IPS DF 6.9 (cell line): Measurements from ENCODE around the gene CCR5.

Experiments
- DNase-seq: peaks from one replicate; pipeline ENCODE4 v3.0.0-alpha.2; 2013; ENCODE audit warnings: low read depth, low spot score
- H3K27ac ChIP-seq: one replicate; pipeline ENCODE4 v1.5.1; 2013; ENCODE audit warnings: low read length, control low read depth
- H3K27me3 ChIP-seq: 2 replicates; pipeline ENCODE4 v1.6.1; 2013; ENCODE audit warnings: mild to moderate bottlenecking, low read length; ENCODE audit not compliant: control insufficient read depth, insufficient read depth
- H3K36me3 ChIP-seq: 2 replicates; pipeline ENCODE4 v1.6.1; 2013; ENCODE audit warnings: low read length; ENCODE audit not compliant: control insufficient read depth, insufficient read depth
- H3K4me1 ChIP-seq: 2 replicates; pipeline ENCODE4 v1.6.1; 2013; ENCODE audit warnings: low read length; ENCODE audit not compliant: control insufficient read depth, insufficient read depth
- H3K4me3 ChIP-seq: 2 replicates; pipeline ENCODE4 v1.5.1; 2013; ENCODE audit warnings: mild to moderate bottlenecking, low read length
- H3K9me3 ChIP-seq: 2 replicates; pipeline ENCODE4 v1.6.1; 2013; ENCODE audit warnings: low read length, inconsistent platforms; ENCODE audit not compliant: control insufficient read depth, insufficient read depth
- WGBS: extraction: QIAGEN DNeasy Blood & Tissue Kit; methylation state at CpG from one replicate; pipeline ENCODE4 v1.1.7; 2013; ENCODE audit warnings: mixed read lengths, missing lambda C conversion rate; ENCODE audit not compliant: insufficient read length, insufficient coverage; 5-methylcytosine and 5-hydroxymethylcytosine counted together

CCR5 gene

DNA sequence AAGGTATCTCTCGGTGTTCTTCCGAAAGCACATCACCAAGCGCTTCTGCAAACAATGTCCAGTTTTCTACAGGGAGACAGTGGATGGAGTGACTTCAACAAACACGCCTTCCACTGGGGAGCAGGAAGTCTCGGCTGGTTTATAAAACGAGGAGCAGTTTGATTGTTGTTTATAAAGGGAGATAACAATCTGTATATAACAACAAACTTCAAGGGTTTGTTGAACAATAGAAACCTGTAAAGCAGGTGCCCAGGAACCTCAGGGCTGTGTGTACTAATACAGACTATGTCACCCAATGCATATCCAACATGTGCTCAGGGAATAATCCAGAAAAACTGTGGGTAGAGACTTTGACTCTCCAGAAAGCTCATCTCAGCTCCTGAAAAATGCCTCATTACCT lies 12.3 kb upstream of the CCR5 start:
- no peak overlapping the region for H3K27ac ChIP-seq
- no peaks in the 10 kb centered on the region for H3K36me3 ChIP-seq
- H3K4me3 ChIP-seq, result no peak overlapping the region
- no CpG with 5 or more reads among the region's 6 CpGs for WGBS
- no peaks in the 10 kb centered on the region for H3K4me1 ChIP-seq
- no peak for DNase-seq
- no peaks in the 10 kb centered on the region for H3K27me3 ChIP-seq
- H3K9me3 ChIP-seq, result no peaks in the 10 kb centered on the region

DNA sequence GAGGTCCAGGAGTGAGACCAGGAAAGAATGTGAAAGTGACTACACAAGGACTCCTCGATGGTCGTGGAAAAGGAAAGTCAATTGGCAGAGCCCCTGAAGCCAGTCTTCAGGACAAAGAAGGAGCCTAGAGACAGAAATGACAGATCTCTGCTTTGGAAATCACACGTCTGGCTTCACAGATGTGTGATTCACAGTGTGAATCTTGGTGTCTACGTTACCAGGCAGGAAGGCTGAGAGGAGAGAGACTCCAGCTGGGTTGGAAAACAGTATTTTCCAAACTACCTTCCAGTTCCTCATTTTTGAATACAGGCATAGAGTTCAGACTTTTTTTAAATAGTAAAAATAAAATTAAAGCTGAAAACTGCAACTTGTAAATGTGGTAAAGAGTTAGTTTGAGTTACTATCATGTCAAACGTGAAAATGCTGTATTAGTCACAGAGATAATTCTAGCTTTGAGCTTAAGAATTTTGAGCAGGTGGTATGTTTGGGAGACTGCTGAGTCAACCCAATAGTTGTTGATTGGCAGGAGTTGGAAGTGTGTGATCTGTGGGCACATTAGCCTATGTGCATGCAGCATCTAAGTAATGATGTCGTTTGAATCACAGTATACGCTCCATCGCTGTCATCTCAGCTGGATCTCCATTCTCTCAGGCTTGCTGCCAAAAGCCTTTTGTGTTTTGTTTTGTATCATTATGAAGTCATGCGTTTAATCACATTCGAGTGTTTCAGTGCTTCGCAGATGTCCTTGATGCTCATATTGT lies 10.8 kb upstream of the CCR5 start:
- DNase-seq, result no peak
- no CpG with 5 or more reads among the region's 11 CpGs for WGBS
- no peak overlapping the region for H3K27ac ChIP-seq
- H3K36me3 ChIP-seq, result no peaks in the 10 kb centered on the region
- no peaks in the 10 kb centered on the region for H3K27me3 ChIP-seq
- no peaks in the 10 kb centered on the region for H3K9me3 ChIP-seq
- no peaks in the 10 kb centered on the region for H3K4me1 ChIP-seq
- no peak overlapping the region for H3K4me3 ChIP-seq

- H3K27ac ChIP-seq, result no peak overlapping the region
- no peaks in the 10 kb centered on the region for H3K4me1 ChIP-seq
- H3K9me3 ChIP-seq, result no peaks in the 10 kb centered on the region
- no peaks in the 10 kb centered on the region for H3K36me3 ChIP-seq
- WGBS, result no CpG with 5 or more reads among the region's 6 CpGs
- no peak overlapping the region for H3K4me3 ChIP-seq
- DNase-seq, result no peak
- no peaks in the 10 kb centered on the region for H3K27me3 ChIP-seq
These were observed 9.8 kb upstream of the CCR5 start for GRCh38 chr3:46360907-46361306.

GRCh38 chr3:46361408-46362283 lies 9.1 kb upstream of the CCR5 start:
- Histone ChIP-seq H3K27ac (no peak overlapping the region), H3K27me3 (no peaks in the 10 kb centered on the region), H3K9me3 (no peaks in the 10 kb centered on the region), H3K36me3 (no peaks in the 10 kb centered on the region), H3K4me3 (no peak overlapping the region), H3K4me1 (no peaks in the 10 kb centered on the region)
- no peak for DNase-seq
- WGBS, result no CpG with 5 or more reads among the region's 8 CpGs

DNA sequence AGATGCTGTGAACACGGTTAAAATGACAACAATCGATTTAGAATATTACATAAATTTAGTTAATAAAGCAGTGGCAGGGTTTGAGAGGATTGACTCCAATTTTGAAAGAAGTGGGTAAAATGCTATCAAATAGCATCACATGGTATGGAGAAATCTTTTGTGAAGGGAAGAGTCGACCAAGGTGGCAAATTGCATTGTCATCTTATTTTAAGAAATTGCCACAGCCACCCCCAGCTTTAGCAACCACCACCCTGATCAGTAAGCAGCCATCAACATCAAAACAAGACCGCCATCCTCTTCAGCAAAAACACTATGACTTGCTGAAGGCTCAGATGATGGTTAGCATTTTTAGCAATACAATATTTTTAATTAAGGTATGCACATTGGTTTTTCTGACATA lies 5.7 kb upstream of the CCR5 start:
- no CpG with 5 or more reads among the region's 4 CpGs for WGBS
- H3K27me3 ChIP-seq, result no peaks in the 10 kb centered on the region
- H3K4me3 ChIP-seq, result no peak overlapping the region
- H3K9me3 ChIP-seq, result no peaks in the 10 kb centered on the region
- no peaks in the 10 kb centered on the region for H3K36me3 ChIP-seq
- no peaks in the 10 kb centered on the region for H3K4me1 ChIP-seq
- no peak for DNase-seq
- H3K27ac ChIP-seq, result no peak overlapping the region

DNA sequence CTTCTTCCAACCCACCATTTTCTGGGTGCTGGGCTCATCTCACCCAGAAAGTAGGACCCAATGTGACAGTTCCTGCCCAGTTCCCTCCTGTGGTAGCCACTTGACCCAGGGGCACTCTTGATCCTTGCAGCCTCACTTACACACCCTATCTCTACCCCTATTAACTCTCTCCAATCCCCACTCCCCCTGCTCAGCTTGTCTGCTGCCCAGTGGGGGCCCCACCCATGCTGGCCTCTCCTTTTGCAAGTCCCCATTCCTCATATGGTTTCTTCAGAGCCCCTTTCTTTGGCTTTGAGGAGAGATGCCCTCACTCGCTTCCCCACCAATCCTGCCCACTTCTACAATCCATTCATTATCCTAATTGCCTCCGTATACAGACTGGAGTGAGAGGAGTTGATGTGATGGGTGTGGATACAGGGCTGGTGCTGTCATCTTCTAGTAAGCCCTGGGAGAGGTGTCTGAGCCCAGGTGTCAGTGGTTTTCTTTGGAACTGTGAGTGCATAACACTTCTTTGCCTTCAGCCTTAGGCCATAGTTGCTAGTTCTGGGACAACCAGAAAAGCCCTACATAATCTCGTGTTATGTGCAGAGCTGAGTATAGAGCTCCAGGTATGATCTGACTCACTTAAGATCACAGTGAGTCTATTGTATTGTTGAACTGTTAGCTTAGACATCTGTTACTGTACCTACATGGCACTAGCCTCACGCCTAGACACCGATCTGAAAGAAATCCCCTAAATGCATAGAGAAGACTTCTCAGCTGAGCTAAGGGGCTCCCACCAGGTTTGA lies 4.8 kb upstream of the CCR5 start:
- Histone ChIP-seq H3K4me1 (no peaks in the 10 kb centered on the region), H3K27me3 (no peaks in the 10 kb centered on the region), H3K9me3 (no peaks in the 10 kb centered on the region), H3K36me3 (no peaks in the 10 kb centered on the region), H3K4me3 (no peak overlapping the region), H3K27ac (no peak overlapping the region)
- WGBS, result no CpG with 5 or more reads among the region's 5 CpGs
- DNase-seq, result no peak

GRCh38 chr3:46367811-46368210 lies 2.9 kb upstream of the CCR5 start:
- H3K4me1 ChIP-seq, result no peaks in the 10 kb centered on the region
- no peak for DNase-seq
- no peaks in the 10 kb centered on the region for H3K36me3 ChIP-seq
- no peaks in the 10 kb centered on the region for H3K9me3 ChIP-seq
- no CpG with 5 or more reads among the region's 5 CpGs for WGBS
- no peak overlapping the region for H3K4me3 ChIP-seq
- no peak overlapping the region for H3K27ac ChIP-seq
- no peaks in the 10 kb centered on the region for H3K27me3 ChIP-seq

DNA sequence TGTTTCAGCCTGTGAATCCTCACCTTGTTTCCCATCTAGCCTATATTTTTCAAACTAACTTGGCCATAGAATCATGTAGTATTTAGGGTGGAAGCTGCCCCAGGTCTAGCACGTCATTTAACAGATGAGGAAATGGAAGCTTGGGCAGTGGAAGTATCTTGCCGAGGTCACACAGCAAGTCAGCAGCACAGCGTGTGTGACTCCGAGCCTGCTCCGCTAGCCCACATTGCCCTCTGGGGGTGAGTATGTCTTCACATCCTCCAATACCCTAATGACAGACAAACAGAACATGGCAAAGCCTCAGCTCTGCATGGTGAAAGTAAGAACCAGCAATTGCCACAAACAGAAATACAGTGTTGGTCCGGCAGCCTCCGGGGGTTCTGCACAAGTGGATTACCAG lies 2.2 kb upstream of the CCR5 start:
- H3K36me3 ChIP-seq, result no peaks in the 10 kb centered on the region
- no CpG with 5 or more reads among the region's 7 CpGs for WGBS
- no peak overlapping the region for H3K27ac ChIP-seq
- no peak overlapping the region for H3K4me3 ChIP-seq
- DNase-seq, result peak; percentile 45
- no peaks in the 10 kb centered on the region for H3K27me3 ChIP-seq
- H3K9me3 ChIP-seq, result no peaks in the 10 kb centered on the region
- H3K4me1 ChIP-seq, result no peaks in the 10 kb centered on the region

GRCh38 chr3:46369151-46369550 lies 1.6 kb upstream of the CCR5 start:
- DNase-seq, result no peak
- no peaks in the 10 kb centered on the region for H3K9me3 ChIP-seq
- no peak overlapping the region for H3K27ac ChIP-seq
- WGBS, result no CpG with 5 or more reads among the region's 4 CpGs
- H3K4me1 ChIP-seq, result no peaks in the 10 kb centered on the region
- H3K36me3 ChIP-seq, result no peaks in the 10 kb centered on the region
- no peak overlapping the region for H3K4me3 ChIP-seq
- H3K27me3 ChIP-seq, result no peaks in the 10 kb centered on the region

DNA sequence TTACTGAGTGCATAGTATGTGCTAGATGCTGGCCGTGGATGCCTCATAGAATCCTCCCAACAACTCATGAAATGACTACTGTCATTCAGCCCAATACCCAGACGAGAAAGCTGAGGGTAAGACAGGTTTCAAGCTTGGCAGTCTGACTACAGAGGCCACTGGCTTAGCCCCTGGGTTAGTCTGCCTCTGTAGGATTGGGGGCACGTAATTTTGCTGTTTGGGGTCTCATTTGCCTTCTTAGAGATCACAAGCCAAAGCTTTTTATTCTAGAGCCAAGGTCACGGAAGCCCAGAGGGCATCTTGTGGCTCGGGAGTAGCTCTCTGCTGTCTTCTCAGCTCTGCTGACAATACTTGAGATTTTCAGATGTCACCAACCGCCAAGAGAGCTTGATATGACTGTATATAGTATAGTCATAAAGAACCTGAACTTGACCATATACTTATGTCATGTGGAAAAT lies 1.0 kb upstream of the CCR5 start:
- no peaks in the 10 kb centered on the region for H3K27me3 ChIP-seq
- no peaks in the 10 kb centered on the region for H3K36me3 ChIP-seq
- no peaks in the 10 kb centered on the region for H3K9me3 ChIP-seq
- WGBS, result no CpG with 5 or more reads among the region's 6 CpGs
- no peak for DNase-seq
- no peak overlapping the region for H3K4me3 ChIP-seq
- no peaks in the 10 kb centered on the region for H3K4me1 ChIP-seq
- H3K27ac ChIP-seq, result no peak overlapping the region
